GM23338 (cell line): ENCODE measurements around the gene MEGF11. TPM values are rescaled to one million over a fixed set of nuclear protein-coding genes. Genes with fewer than 3 reads are reported as not detected.

Experiments
- ATAC-seq: fragments of 200-7000 bp; cut with Tn5 transposase; 3 replicates; pipeline ENCODE4 v1.9.1; 2020
- DNase-seq: peaks from one replicate; pipeline ENCODE4 v3.0.0-alpha.2; 2015; ENCODE audit warnings: low spot score
- H2AFZ ChIP-seq: fragments of 200-600 bp; sonication (generic); 2 replicates; pipeline ENCODE4 v1.8.0; 2016; ENCODE audit warnings: antibody characterized with exemption, mild to moderate bottlenecking, moderate library complexity
- H3F3A ChIP-seq: fragments of 200-600 bp; sonication (generic); replicated peaks from 2 replicates; pipeline ENCODE4 v1.8.0; 2017; ENCODE audit warnings: antibody characterized with exemption, mixed run types, low read depth
- H3K27ac ChIP-seq: fragments of 200-600 bp; sonication (generic); 2 replicates; pipeline ENCODE4 v1.6.1; 2016; ENCODE audit warnings: low read depth
- H3K27me3 ChIP-seq: fragments of 200-600 bp; sonication (generic); 2 replicates; pipeline ENCODE4 v1.8.0; 2016; ENCODE audit warnings: mild to moderate bottlenecking, mixed run types, moderate library complexity; ENCODE audit not compliant: insufficient read depth
- H3K36me3 ChIP-seq: fragments of 200-600 bp; sonication (generic); 2 replicates; pipeline ENCODE4 v1.8.0; 2016; ENCODE audit warnings: mild to moderate bottlenecking; ENCODE audit not compliant: insufficient read depth
- H3K4me1 ChIP-seq: fragments of 200-600 bp; sonication (generic); 2 replicates; pipeline ENCODE4 v1.8.0; 2016; ENCODE audit warnings: mild to moderate bottlenecking, moderate library complexity; ENCODE audit not compliant: insufficient read depth
- H3K4me2 ChIP-seq: fragments of 200-600 bp; sonication (generic); 2 replicates; pipeline ENCODE4 v1.7.1; 2017; ENCODE audit warnings: mixed run types
- H3K4me3 ChIP-seq: fragments of 200-600 bp; sonication (generic); 2 replicates; pipeline ENCODE4 v1.6.1; 2016; ENCODE audit warnings: mixed run types
- H3K79me2 ChIP-seq: fragments of 200-600 bp; sonication (generic); replicated peaks from 2 replicates; pipeline ENCODE4 v1.8.0; 2017; ENCODE audit warnings: mild to moderate bottlenecking; ENCODE audit not compliant: insufficient read depth
- H3K9me2 ChIP-seq: fragments of 200-600 bp; sonication (generic); 2 replicates; pipeline ENCODE4 v1.8.0; 2017; ENCODE audit not compliant: insufficient read depth
- H4K20me1 ChIP-seq: fragments of 200-600 bp; sonication (generic); replicated peaks from 2 replicates; pipeline ENCODE4 v1.8.0; 2017; ENCODE audit warnings: mild to moderate bottlenecking; ENCODE audit not compliant: insufficient read depth
- H3K27ac Mint-ChIP-seq: 2 replicates; pipeline ENCODE4 v1.8.0; 2020; ENCODE audit warnings: inconsistent platforms, mild to moderate bottlenecking, moderate library complexity, mixed read lengths
- H3K27me3 Mint-ChIP-seq: 3 replicates; pipeline ENCODE4 v1.8.0; 2022; ENCODE audit warnings: low read depth, mild to moderate bottlenecking, moderate library complexity, mixed read lengths, inconsistent platforms; ENCODE audit not compliant: insufficient read depth, poor library complexity
- H3K36me3 Mint-ChIP-seq: 3 replicates; pipeline ENCODE4 v1.8.0; 2021; ENCODE audit warnings: low read depth, mild to moderate bottlenecking, inconsistent platforms, moderate library complexity, mixed read lengths
- H3K4me1 Mint-ChIP-seq: 3 replicates; pipeline ENCODE4 v1.8.0; 2020; ENCODE audit warnings: mild to moderate bottlenecking, inconsistent platforms, mixed read lengths
- H3K4me3 Mint-ChIP-seq: 3 replicates; pipeline ENCODE4 v1.8.0; 2021; ENCODE audit warnings: moderate library complexity, mild to moderate bottlenecking, inconsistent platforms, mixed read lengths
- H3K9me3 Mint-ChIP-seq: 3 replicates; pipeline ENCODE4 v1.8.0; 2020; ENCODE audit warnings: moderate library complexity, mild to moderate bottlenecking, inconsistent platforms, mixed read lengths
- JUNB ChIP-seq: IDR thresholded peaks from one replicate; pipeline ENCODE4 v1.6.1; 2016; ENCODE audit warnings: antibody characterized with exemption; ENCODE audit not compliant: unreplicated experiment
- NANOG ChIP-seq: IDR thresholded peaks from 2 replicates; pipeline ENCODE4 v1.6.1; 2016; ENCODE audit warnings: antibody characterized with exemption, borderline replicate concordance
- POLR2AphosphoS5 ChIP-seq: IDR thresholded peaks from 2 replicates; pipeline ENCODE4 v1.6.1; 2016; ENCODE audit warnings: antibody characterized with exemption, low read depth
- STAT1 ChIP-seq: IDR thresholded peaks from one replicate; pipeline ENCODE4 v1.6.1; 2016; ENCODE audit warnings: antibody characterized with exemption; ENCODE audit not compliant: unreplicated experiment
- ZNF114 ChIP-seq: fragments of 250-450 bp; sonication (Bioruptor Pico); IDR thresholded peaks from 2 replicates; pipeline ENCODE4 v1.5.0; 2020; ENCODE audit warnings: mild to moderate bottlenecking, moderate library complexity
- ZNF331 ChIP-seq: fragments of 250-450 bp; sonication (Bioruptor Pico); IDR thresholded peaks from 2 replicates; pipeline ENCODE4 v1.5.0; 2020; ENCODE audit warnings: low read depth, mild to moderate bottlenecking, moderate library complexity
- polyA plus RNA-seq: library from polyadenylated mRNA; unstranded; fragments of >200 nt; fragmentation: Nextera tagmentation; extraction: Ambion mirVana; gene quantifications from 2 replicates; pipeline ENCODE4 v1.2.1, GENCODE V29; 2016
- total RNA-seq: library from RNA; depleted of rRNA; stranded (reverse); fragments of >200 nt; shearing (Covaris generic); gene quantifications from 2 replicates; pipeline ENCODE4 v1.2.3, GENCODE V29; 2014
- TF ChIP-seq, protein P1 (sequence below), 2 experiments: fragments of 200-600 bp in 1 of 2; sonication (generic) in 1 of 2; conservative IDR thresholded peaks; 2 replicates each; pipeline versions ENCODE4 v1.5.1 to v1.6.1; 2016 to 2017; ENCODE audit warnings: antibody characterized with exemption in 2 of 2, low read depth in 2 of 2, mild to moderate bottlenecking in 2 of 2, moderate library complexity in 1 of 2
- TF ChIP-seq, protein P2 (sequence below): fragments of 250-450 bp; sonication (Bioruptor Pico); IDR thresholded peaks from 2 replicates; pipeline ENCODE4 v1.5.0; 2020; ENCODE audit warnings: mild to moderate bottlenecking, moderate library complexity
- TF ChIP-seq, protein P3 (sequence below): IDR thresholded peaks from one replicate; pipeline ENCODE4 v1.6.1; 2018; ENCODE audit warnings: antibody characterized with exemption; ENCODE audit not compliant: unreplicated experiment

Gene MEGF11
- total and polyA plus RNA-seq, 2 experiments from 2014 or later: 1.3 to 1.9 TPM

DNA sequence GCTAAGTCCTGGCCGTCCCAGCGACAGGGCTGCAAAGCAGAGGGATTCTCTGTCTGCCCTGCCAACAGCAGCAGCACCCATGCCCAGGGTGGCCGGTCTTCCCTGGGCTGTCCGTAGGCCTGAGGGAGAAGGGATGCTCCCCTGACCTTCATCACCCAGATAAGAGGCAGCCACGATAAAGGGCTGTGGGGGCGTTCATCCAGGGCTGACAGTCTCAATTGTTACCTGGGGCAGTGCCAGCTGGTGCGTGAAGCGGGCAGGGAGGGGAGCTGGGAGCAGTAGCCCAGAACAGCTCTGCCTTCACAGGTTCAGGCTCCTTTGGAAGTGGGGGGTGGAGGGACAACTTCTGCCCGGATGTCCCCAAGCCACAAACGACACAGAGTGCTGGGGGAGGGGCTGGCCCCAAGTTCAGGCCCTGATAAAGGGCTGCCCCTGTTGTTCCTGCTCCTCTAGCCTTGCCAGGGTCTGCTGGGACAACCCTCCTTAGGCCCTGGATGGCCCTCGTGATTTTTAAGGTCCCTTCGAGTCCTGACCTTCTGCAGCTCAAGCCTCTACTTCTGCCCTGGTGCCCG lies 289.6 kb downstream of the MEGF11 start:
- H3K4me1 Mint-ChIP-seq: peaks cover 10% of the 10 kb centered on the region
- Histone ChIP-seq H3K36me3 (no peaks in the 10 kb centered on the region), H3K4me3 (no peak overlapping the region), H3F3A (no peaks in the 10 kb centered on the region), H4K20me1 (no peaks in the 10 kb centered on the region), H3K27me3 (no peaks in the 10 kb centered on the region), H3K9me2 (no peaks in the 10 kb centered on the region), H3K27ac (no peak overlapping the region), H3K79me2 (no peaks in the 10 kb centered on the region), H2AFZ (no peak overlapping the region), H3K4me2 (no peak overlapping the region), H3K4me1 (no peaks in the 10 kb centered on the region)
- no peaks in the 10 kb centered on the region for H3K36me3 Mint-ChIP-seq
- no peaks in the 10 kb centered on the region for H3K9me3 Mint-ChIP-seq
- no peak overlapping the region for H3K27ac Mint-ChIP-seq
- ATAC-seq (no peak), DNase-seq (no peak)
- peaks cover 3% of the 10 kb centered on the region for H3K27me3 Mint-ChIP-seq
- H3K4me3 Mint-ChIP-seq: no peak overlapping the region
- TF ChIP-seq JUNB (no peak), ZNF331 (no peak), STAT1 (no peak)
- TF ChIP-seq, protein P1, sequence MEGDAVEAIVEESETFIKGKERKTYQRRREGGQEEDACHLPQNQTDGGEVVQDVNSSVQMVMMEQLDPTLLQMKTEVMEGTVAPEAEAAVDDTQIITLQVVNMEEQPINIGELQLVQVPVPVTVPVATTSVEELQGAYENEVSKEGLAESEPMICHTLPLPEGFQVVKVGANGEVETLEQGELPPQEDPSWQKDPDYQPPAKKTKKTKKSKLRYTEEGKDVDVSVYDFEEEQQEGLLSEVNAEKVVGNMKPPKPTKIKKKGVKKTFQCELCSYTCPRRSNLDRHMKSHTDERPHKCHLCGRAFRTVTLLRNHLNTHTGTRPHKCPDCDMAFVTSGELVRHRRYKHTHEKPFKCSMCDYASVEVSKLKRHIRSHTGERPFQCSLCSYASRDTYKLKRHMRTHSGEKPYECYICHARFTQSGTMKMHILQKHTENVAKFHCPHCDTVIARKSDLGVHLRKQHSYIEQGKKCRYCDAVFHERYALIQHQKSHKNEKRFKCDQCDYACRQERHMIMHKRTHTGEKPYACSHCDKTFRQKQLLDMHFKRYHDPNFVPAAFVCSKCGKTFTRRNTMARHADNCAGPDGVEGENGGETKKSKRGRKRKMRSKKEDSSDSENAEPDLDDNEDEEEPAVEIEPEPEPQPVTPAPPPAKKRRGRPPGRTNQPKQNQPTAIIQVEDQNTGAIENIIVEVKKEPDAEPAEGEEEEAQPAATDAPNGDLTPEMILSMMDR (conservative IDR thresholded peaks at IDR 0.05; ENCODE audit: low read depth in 2 of 2): no peak

DNA sequence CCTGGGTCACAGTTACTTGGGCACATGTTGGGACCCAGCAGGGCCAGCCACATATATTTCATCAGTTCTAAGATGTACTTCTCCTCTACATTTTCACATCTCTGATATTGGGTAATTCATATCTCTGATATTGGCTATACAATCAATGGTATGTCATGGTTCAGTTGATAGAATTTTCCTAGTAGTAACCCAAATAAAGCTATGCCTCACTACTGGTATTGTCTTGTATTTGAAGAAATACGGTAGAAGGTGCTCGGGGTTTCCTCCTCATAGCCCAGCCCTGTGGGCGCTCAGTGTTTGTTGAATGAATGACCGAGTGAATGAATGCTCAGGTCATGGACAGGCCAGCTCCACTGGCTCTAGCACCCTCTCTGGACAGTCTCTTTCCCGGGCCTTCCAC lies 290.2 kb downstream of the MEGF11 start:
- no peaks in the 10 kb centered on the region for H3K36me3 ChIP-seq
- no peak overlapping the region for H3K4me2 ChIP-seq
- ATAC-seq (no peak), DNase-seq (no peak)
- peaks cover 10% of the 10 kb centered on the region for H3K4me1 Mint-ChIP-seq
- H3K27me3 Mint-ChIP-seq: peaks cover 3% of the 10 kb centered on the region
- no peak overlapping the region for H2AFZ ChIP-seq
- no peak overlapping the region for H3K4me3 Mint-ChIP-seq
- no peaks in the 10 kb centered on the region for H4K20me1 ChIP-seq
- no peak overlapping the region for H3K4me3 ChIP-seq
- no peaks in the 10 kb centered on the region for H3K27me3 ChIP-seq
- no peaks in the 10 kb centered on the region for H3K4me1 ChIP-seq
- no peaks in the 10 kb centered on the region for H3K9me2 ChIP-seq
- H3F3A ChIP-seq: no peaks in the 10 kb centered on the region
- no peaks in the 10 kb centered on the region for H3K79me2 ChIP-seq
- no peak overlapping the region for H3K27ac ChIP-seq
- no peaks in the 10 kb centered on the region for H3K36me3 Mint-ChIP-seq
- H3K9me3 Mint-ChIP-seq: no peaks in the 10 kb centered on the region
- no peak overlapping the region for H3K27ac Mint-ChIP-seq
- no peak for TF ChIP-seq ZNF114 (CRISPR knock-in tag)
- TF ChIP-seq, protein P2, sequence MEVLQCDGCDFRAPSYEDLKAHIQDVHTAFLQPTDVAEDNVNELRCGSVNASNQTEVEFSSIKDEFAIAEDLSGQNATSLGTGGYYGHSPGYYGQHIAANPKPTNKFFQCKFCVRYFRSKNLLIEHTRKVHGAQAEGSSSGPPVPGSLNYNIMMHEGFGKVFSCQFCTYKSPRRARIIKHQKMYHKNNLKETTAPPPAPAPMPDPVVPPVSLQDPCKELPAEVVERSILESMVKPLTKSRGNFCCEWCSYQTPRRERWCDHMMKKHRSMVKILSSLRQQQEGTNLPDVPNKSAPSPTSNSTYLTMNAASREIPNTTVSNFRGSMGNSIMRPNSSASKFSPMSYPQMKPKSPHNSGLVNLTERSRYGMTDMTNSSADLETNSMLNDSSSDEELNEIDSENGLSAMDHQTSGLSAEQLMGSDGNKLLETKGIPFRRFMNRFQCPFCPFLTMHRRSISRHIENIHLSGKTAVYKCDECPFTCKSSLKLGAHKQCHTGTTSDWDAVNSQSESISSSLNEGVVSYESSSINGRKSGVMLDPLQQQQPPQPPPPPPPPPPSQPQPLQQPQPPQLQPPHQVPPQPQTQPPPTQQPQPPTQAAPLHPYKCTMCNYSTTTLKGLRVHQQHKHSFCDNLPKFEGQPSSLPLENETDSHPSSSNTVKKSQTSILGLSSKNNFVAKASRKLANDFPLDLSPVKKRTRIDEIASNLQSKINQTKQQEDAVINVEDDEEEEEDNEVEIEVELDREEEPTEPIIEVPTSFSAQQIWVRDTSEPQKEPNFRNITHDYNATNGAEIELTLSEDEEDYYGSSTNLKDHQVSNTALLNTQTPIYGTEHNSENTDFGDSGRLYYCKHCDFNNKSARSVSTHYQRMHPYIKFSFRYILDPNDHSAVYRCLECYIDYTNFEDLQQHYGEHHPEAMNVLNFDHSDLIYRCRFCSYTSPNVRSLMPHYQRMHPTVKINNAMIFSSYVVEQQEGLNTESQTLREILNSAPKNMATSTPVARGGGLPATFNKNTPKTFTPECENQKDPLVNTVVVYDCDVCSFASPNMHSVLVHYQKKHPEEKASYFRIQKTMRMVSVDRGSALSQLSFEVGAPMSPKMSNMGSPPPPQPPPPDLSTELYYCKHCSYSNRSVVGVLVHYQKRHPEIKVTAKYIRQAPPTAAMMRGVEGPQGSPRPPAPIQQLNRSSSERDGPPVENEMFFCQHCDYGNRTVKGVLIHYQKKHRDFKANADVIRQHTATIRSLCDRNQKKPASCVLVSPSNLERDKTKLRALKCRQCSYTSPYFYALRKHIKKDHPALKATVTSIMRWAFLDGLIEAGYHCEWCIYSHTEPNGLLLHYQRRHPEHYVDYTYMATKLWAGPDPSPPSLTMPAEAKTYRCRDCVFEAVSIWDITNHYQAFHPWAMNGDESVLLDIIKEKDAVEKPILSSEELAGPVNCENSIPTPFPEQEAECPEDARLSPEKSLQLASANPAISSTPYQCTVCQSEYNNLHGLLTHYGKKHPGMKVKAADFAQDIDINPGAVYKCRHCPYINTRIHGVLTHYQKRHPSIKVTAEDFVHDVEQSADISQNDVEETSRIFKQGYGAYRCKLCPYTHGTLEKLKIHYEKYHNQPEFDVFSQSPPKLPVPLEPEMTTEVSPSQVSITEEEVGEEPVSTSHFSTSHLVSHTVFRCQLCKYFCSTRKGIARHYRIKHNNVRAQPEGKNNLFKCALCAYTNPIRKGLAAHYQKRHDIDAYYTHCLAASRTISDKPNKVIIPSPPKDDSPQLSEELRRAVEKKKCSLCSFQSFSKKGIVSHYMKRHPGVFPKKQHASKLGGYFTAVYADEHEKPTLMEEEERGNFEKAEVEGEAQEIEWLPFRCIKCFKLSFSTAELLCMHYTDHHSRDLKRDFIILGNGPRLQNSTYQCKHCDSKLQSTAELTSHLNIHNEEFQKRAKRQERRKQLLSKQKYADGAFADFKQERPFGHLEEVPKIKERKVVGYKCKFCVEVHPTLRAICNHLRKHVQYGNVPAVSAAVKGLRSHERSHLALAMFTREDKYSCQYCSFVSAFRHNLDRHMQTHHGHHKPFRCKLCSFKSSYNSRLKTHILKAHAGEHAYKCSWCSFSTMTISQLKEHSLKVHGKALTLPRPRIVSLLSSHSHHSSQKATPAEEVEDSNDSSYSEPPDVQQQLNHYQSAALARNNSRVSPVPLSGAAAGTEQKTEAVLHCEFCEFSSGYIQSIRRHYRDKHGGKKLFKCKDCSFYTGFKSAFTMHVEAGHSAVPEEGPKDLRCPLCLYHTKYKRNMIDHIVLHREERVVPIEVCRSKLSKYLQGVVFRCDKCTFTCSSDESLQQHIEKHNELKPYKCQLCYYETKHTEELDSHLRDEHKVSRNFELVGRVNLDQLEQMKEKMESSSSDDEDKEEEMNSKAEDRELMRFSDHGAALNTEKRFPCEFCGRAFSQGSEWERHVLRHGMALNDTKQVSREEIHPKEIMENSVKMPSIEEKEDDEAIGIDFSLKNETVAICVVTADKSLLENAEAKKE (CRISPR knock-in tag): no peak
- TF ChIP-seq, protein P3, sequence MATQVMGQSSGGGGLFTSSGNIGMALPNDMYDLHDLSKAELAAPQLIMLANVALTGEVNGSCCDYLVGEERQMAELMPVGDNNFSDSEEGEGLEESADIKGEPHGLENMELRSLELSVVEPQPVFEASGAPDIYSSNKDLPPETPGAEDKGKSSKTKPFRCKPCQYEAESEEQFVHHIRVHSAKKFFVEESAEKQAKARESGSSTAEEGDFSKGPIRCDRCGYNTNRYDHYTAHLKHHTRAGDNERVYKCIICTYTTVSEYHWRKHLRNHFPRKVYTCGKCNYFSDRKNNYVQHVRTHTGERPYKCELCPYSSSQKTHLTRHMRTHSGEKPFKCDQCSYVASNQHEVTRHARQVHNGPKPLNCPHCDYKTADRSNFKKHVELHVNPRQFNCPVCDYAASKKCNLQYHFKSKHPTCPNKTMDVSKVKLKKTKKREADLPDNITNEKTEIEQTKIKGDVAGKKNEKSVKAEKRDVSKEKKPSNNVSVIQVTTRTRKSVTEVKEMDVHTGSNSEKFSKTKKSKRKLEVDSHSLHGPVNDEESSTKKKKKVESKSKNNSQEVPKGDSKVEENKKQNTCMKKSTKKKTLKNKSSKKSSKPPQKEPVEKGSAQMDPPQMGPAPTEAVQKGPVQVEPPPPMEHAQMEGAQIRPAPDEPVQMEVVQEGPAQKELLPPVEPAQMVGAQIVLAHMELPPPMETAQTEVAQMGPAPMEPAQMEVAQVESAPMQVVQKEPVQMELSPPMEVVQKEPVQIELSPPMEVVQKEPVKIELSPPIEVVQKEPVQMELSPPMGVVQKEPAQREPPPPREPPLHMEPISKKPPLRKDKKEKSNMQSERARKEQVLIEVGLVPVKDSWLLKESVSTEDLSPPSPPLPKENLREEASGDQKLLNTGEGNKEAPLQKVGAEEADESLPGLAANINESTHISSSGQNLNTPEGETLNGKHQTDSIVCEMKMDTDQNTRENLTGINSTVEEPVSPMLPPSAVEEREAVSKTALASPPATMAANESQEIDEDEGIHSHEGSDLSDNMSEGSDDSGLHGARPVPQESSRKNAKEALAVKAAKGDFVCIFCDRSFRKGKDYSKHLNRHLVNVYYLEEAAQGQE: no peak
- no peak for TF ChIP-seq POLR2AphosphoS5
- TF ChIP-seq NANOG: no peak
